Lung (tissue), 12 donors: Measurements from ENCODE around the gene EIF3I. TPM values are rescaled to one million over a fixed set of nuclear protein-coding genes. Genes with fewer than 3 reads are reported as not detected.

Source experiments
- ATAC-seq: fragments of 200-7000 bp; cut with Tn5 transposase; one replicate; pipeline ENCODE4 v1.9.1; 2020; ENCODE audit warnings: moderate number of reproducible peaks; ENCODE audit not compliant: insufficient read depth, low FRiP score
- DNase-seq, 3 donors: peaks; one replicate each; pipeline ENCODE4 v3.0.0-alpha.2; 2013 to 2017
- H3K27ac ChIP-seq, 2 donors: one replicate each; pipeline ENCODE4 v1.5.1; 2013; ENCODE audit warnings: mild to moderate bottlenecking in 2 of 2, moderate library complexity in 2 of 2, control low read depth in 1 of 2, inconsistent platforms in 1 of 2, low read depth in 1 of 2, low read length in 1 of 2
- H3K27me3 ChIP-seq, 3 donors: one replicate each; pipeline ENCODE4 v1.5.1; 2013; ENCODE audit warnings: low read length in 2 of 3; ENCODE audit not compliant: control insufficient read depth in 3 of 3, insufficient read depth in 3 of 3
- H3K36me3 ChIP-seq, 4 donors: one replicate each; pipeline ENCODE4 v1.5.1; 2013; ENCODE audit warnings: low read length in 4 of 4, mild to moderate bottlenecking in 1 of 4, moderate library complexity in 1 of 4; ENCODE audit not compliant: control insufficient read depth in 4 of 4, insufficient read depth in 4 of 4
- H3K4me1 ChIP-seq, 5 donors: one replicate each; pipeline ENCODE4 v1.5.1; 2013; ENCODE audit warnings: low read length in 5 of 5, mild to moderate bottlenecking in 2 of 5, moderate library complexity in 1 of 5; ENCODE audit not compliant: control insufficient read depth in 5 of 5, insufficient read depth in 5 of 5
- H3K4me3 ChIP-seq: one replicate; pipeline ENCODE4 v1.5.1; 2013; ENCODE audit warnings: mild to moderate bottlenecking, control low read depth, moderate library complexity
- H3K9ac ChIP-seq, 2 donors: one replicate each; pipeline ENCODE4 v1.5.1; 2013; ENCODE audit warnings: low read length in 2 of 2, control low read depth in 1 of 2; ENCODE audit not compliant: insufficient read depth in 1 of 2
- H3K9me3 ChIP-seq, 4 donors: one replicate each; pipeline ENCODE4 v1.5.1; 2013; ENCODE audit warnings: low read length in 3 of 4, mild to moderate bottlenecking in 1 of 4, moderate library complexity in 1 of 4; ENCODE audit not compliant: control insufficient read depth in 4 of 4, insufficient read depth in 3 of 4
- CTCF ChIP-seq: IDR thresholded peaks from 2 replicates; pipeline ENCODE4 v1.5.1; 2012; ENCODE audit warnings: mild to moderate bottlenecking; ENCODE audit errors: control extremely low read depth, extremely low read depth
- WGBS, 2 donors: extraction: QIAGEN DNeasy Blood & Tissue Kit; methylation state at CpG; one replicate each; pipeline ENCODE4 v1.1.7; 2013; 5-methylcytosine and 5-hydroxymethylcytosine counted together
- polyA plus RNA-seq, 2 donors: library from polyadenylated mRNA; stranded (reverse); fragments of 200-250 nt; gene quantifications; one replicate each; pipeline ENCODE4 v1.2.1, GENCODE V29; 2013
- total RNA-seq, 2 donors: library from RNA; depleted of rRNA in 1 of 2; stranded (reverse); fragments of >200 nt in 1 of 2; gene quantifications; one replicate each; pipeline ENCODE4 v1.2.1, GENCODE V29; 2014 to 2021
- donor health status: control.
- donor health status: control.
- donor health status: Bipolar disorder and iron deficiency.
- donor health status: healthy.
- donor health status: DM: yes; HTN: yes; CAD: no.

Gene EIF3I
- total and polyA plus RNA-seq, 4 donors: 81.0 to 255 (median 185) TPM

- Histone ChIP-seq H3K4me1 (peaks cover 6 to 20% (median 12%) of the 10 kb centered on the region in 5 donors), H3K9me3 (no peaks in the 10 kb centered on the region), H3K4me3 (no peak overlapping the region), H3K36me3 (peaks cover 10 to 41% (median 27%) of the 10 kb centered on the region in 4 donors), H3K9ac (no peak overlapping the region), H3K27ac (peak overlapping the region in 1 of 2 donors; percentile 42), H3K27me3 (no peaks in the 10 kb centered on the region)
- TF ChIP-seq CTCF: no peak
- ATAC-seq (no peak), DNase-seq (no peak)
- WGBS, 2 donors: 92 to 93% methylated on average over 4 of the region's 4 CpGs
Measured at GRCh38 chr1:32224285-32224684, 2.1 kb downstream of the EIF3I start.

GRCh38 chr1:32228771-32229170 is 6.6 kb downstream of the EIF3I start:
- peaks cover 20 to 44% (median 28%) of the 10 kb centered on the region in 4 donors for H3K36me3 ChIP-seq
- DNase-seq: no peak
- peaks cover 0 to 6% (median 0%) of the 10 kb centered on the region in 5 donors for H3K4me1 ChIP-seq
- H3K9ac ChIP-seq: no peak overlapping the region
- H3K4me3 ChIP-seq: no peak overlapping the region
- no peak for TF ChIP-seq CTCF
- 78 to 90% methylated on average over 3 of the region's 3 CpGs for whole genome bisulfite sequencing, 2 donors
- no peak overlapping the region for H3K27ac ChIP-seq
- ATAC-seq: no peak
- H3K27me3 ChIP-seq: no peaks in the 10 kb centered on the region
- H3K9me3 ChIP-seq: no peaks in the 10 kb centered on the region

GRCh38 chr1:32231843-32232432 is 9.7 kb downstream of the EIF3I start:
- no peak overlapping the region for H3K9ac ChIP-seq
- no peak overlapping the region for H3K27ac ChIP-seq
- no peaks in the 10 kb centered on the region for H3K27me3 ChIP-seq
- ATAC-seq: no peak
- 91 to 93% methylated on average over 5 of the region's 5 CpGs for WGBS, 2 donors
- TF ChIP-seq CTCF: no peak
- DNase-seq: no peak
- no peaks in the 10 kb centered on the region for H3K9me3 ChIP-seq
- no peak overlapping the region for H3K4me3 ChIP-seq
- H3K36me3 ChIP-seq: peaks cover 16 to 36% (median 24%) of the 10 kb centered on the region in 4 donors
- H3K4me1 ChIP-seq: peaks cover 0 to 3% (median 0%) of the 10 kb centered on the region in 5 donors
